Measurements from ENCODE around the gene OR8B8. TPM values are rescaled to one million over a fixed set of nuclear protein-coding genes. Genes with fewer than 3 reads are reported as not detected.
"Not testable (repeated sequence)": the region's sequence is repeated elsewhere in the genome, so short reads cannot be mapped to it uniquely, and the experiment has no call there.

OR8B8 gene
- total and polyA plus RNA-seq, 7 experiments from 2014 or later: not detected

- H3K27me3 Mint-ChIP-seq: peaks cover 0 to 40% (median 11%) of the 10 kb centered on the region in 5 donors
- no peak overlapping the region for H3K4me3 ChIP-seq (ENCODE audit: low read length)
- H3K27ac Mint-ChIP-seq: no peak overlapping the region
- intact Hi-C loops (cut with micrococcal nuclease): no loop called here
- ChIA-PET POLR2A (no interaction called here), CTCF (no interaction called here)
- H3K36me3 ChIP-seq (ENCODE audit: control insufficient read depth in 2 of 3, insufficient read depth in 3 of 3, low read length in 3 of 3): no peaks in the 10 kb centered on the region
- H3K27ac ChIP-seq (ENCODE audit: low read depth, low read length): no peak overlapping the region
- H3K4me1 ChIP-seq (ENCODE audit: control insufficient read depth in 2 of 2, insufficient read depth in 2 of 2, low read length in 2 of 2): no peaks in the 10 kb centered on the region
- DNase-seq (no peak), ATAC-seq (no peak)
- no peaks in the 10 kb centered on the region for H3K36me3 Mint-ChIP-seq
- H3K4me3 Mint-ChIP-seq: no peak overlapping the region
- no peaks in the 10 kb centered on the region for H3K9me3 ChIP-seq (ENCODE audit: control insufficient read depth in 2 of 3, low read length in 3 of 3)
- H3K27me3 ChIP-seq (ENCODE audit: control insufficient read depth in 2 of 2, insufficient read depth in 2 of 2, low read length in 2 of 2): no peaks in the 10 kb centered on the region
- H3K9me3 Mint-ChIP-seq: no peaks in the 10 kb centered on the region
- no peaks in the 10 kb centered on the region for H3K4me1 Mint-ChIP-seq
These were observed 18.5 kb upstream of the OR8B8 start for GRCh38 chr11:124463990-124464389.

GRCh38 chr11:124463324-124463723 is 17.8 kb upstream of the OR8B8 start:
- POLR2A ChIA-PET: no interaction called here
- Mint-ChIP-seq H3K27me3 (peaks cover 0 to 41% (median 11%) of the 10 kb centered on the region in 5 donors), H3K36me3 (no peaks in the 10 kb centered on the region), H3K9me3 (no peaks in the 10 kb centered on the region), H3K4me3 (no peak overlapping the region), H3K4me1 (no peaks in the 10 kb centered on the region), H3K27ac (no peak overlapping the region)
- intact Hi-C loops (cut with micrococcal nuclease): no loop called here
- CTCF ChIA-PET: no interaction called here
- H3K9me3 ChIP-seq (ENCODE audit: control insufficient read depth in 2 of 3, low read length in 3 of 3): no peaks in the 10 kb centered on the region
- DNase-seq (no peak), ATAC-seq (no peak)
- no peak overlapping the region for H3K27ac ChIP-seq (ENCODE audit: low read depth, low read length)
- no peaks in the 10 kb centered on the region for H3K4me1 ChIP-seq (ENCODE audit: control insufficient read depth in 2 of 2, insufficient read depth in 2 of 2, low read length in 2 of 2)
- H3K27me3 ChIP-seq (ENCODE audit: control insufficient read depth in 2 of 2, insufficient read depth in 2 of 2, low read length in 2 of 2): no peaks in the 10 kb centered on the region
- no peaks in the 10 kb centered on the region for H3K36me3 ChIP-seq (ENCODE audit: control insufficient read depth in 2 of 3, insufficient read depth in 3 of 3, low read length in 3 of 3)
- H3K4me3 ChIP-seq (ENCODE audit: low read length): no peak overlapping the region

GRCh38 chr11:124460459-124460858 is 15.0 kb upstream of the OR8B8 start:
- ATAC-seq (no peak), DNase-seq (no peak)
- H3K27ac ChIP-seq (ENCODE audit: low read depth, low read length): no peak overlapping the region
- no peak overlapping the region for H3K4me3 ChIP-seq (ENCODE audit: low read length)
- H3K4me3 Mint-ChIP-seq: no peak overlapping the region
- no peaks in the 10 kb centered on the region for H3K36me3 ChIP-seq (ENCODE audit: control insufficient read depth in 2 of 3, insufficient read depth in 3 of 3, low read length in 3 of 3)
- peaks cover 0 to 26% (median 5%) of the 10 kb centered on the region in 5 donors for H3K27me3 Mint-ChIP-seq
- no peak overlapping the region for H3K27ac Mint-ChIP-seq
- H3K27me3 ChIP-seq (ENCODE audit: control insufficient read depth in 2 of 2, insufficient read depth in 2 of 2, low read length in 2 of 2): no peaks in the 10 kb centered on the region
- H3K4me1 ChIP-seq (ENCODE audit: control insufficient read depth in 2 of 2, insufficient read depth in 2 of 2, low read length in 2 of 2): no peaks in the 10 kb centered on the region
- no peaks in the 10 kb centered on the region for H3K9me3 Mint-ChIP-seq
- no peaks in the 10 kb centered on the region for H3K9me3 ChIP-seq (ENCODE audit: control insufficient read depth in 2 of 3, low read length in 3 of 3)
- intact Hi-C loops (cut with micrococcal nuclease): no loop called here
- H3K4me1 Mint-ChIP-seq: no peaks in the 10 kb centered on the region
- ChIA-PET CTCF (no interaction called here), POLR2A (no interaction called here)
- no peaks in the 10 kb centered on the region for H3K36me3 Mint-ChIP-seq

- ATAC-seq; intact Hi-C loops (cut with micrococcal nuclease); H3K36me3 Mint-ChIP-seq; H3K27ac ChIP-seq (ENCODE audit: low read depth, low read length); H3K36me3 ChIP-seq (ENCODE audit: control insufficient read depth in 2 of 3, insufficient read depth in 3 of 3, low read length in 3 of 3); H3K4me1 ChIP-seq (ENCODE audit: control insufficient read depth in 2 of 2, insufficient read depth in 2 of 2, low read length in 2 of 2); H3K4me3 ChIP-seq (ENCODE audit: low read length); H3K9me3 ChIP-seq (ENCODE audit: control insufficient read depth in 2 of 3, low read length in 3 of 3); H3K4me1 Mint-ChIP-seq; H3K27me3 ChIP-seq (ENCODE audit: control insufficient read depth in 2 of 2, insufficient read depth in 2 of 2, low read length in 2 of 2); POLR2A ChIA-PET; DNase-seq; H3K9me3 Mint-ChIP-seq; H3K27ac Mint-ChIP-seq; CTCF ChIA-PET; H3K4me3 Mint-ChIP-seq: not testable (repeated sequence)
- H3K27me3 Mint-ChIP-seq: peaks cover 0 to 20% (median 5%) of the 10 kb centered on the region in 5 donors
These were observed 13.9 kb upstream of the OR8B8 start for GRCh38 chr11:124459379-124459778.

GRCh38 chr11:124454552-124454951 is 9.1 kb upstream of the OR8B8 start:
- Mint-ChIP-seq H3K27ac (no peak overlapping the region), H3K9me3 (peaks cover 0 to 16% (median under 1%) of the 10 kb centered on the region in 11 donors), H3K27me3 (peaks cover 6 to 13% (median 11%) of the 10 kb centered on the region in 5 donors), H3K4me3 (no peak overlapping the region), H3K4me1 (no peaks in the 10 kb centered on the region), H3K36me3 (no peaks in the 10 kb centered on the region)
- no peaks in the 10 kb centered on the region for H3K36me3 ChIP-seq (ENCODE audit: control insufficient read depth in 2 of 3, insufficient read depth in 3 of 3, low read length in 3 of 3)
- CTCF ChIA-PET: no interaction called here
- ATAC-seq (no peak), DNase-seq (no peak)
- no peak overlapping the region for H3K4me3 ChIP-seq (ENCODE audit: low read length)
- intact Hi-C loops (cut with micrococcal nuclease): no loop called here
- POLR2A ChIA-PET: no interaction called here
- no peaks in the 10 kb centered on the region for H3K27me3 ChIP-seq (ENCODE audit: control insufficient read depth in 2 of 2, insufficient read depth in 2 of 2, low read length in 2 of 2)
- H3K4me1 ChIP-seq (ENCODE audit: control insufficient read depth in 2 of 2, insufficient read depth in 2 of 2, low read length in 2 of 2): no peaks in the 10 kb centered on the region
- H3K27ac ChIP-seq (ENCODE audit: low read depth, low read length): no peak overlapping the region
- H3K9me3 ChIP-seq (ENCODE audit: control insufficient read depth in 2 of 3, low read length in 3 of 3): no peaks in the 10 kb centered on the region

GRCh38 chr11:124446916-124447315 is 1.4 kb upstream of the OR8B8 start:
- H3K4me3 ChIP-seq (ENCODE audit: low read length): no peak overlapping the region
- H3K36me3 ChIP-seq (ENCODE audit: control insufficient read depth in 2 of 3, insufficient read depth in 3 of 3, low read length in 3 of 3): no peaks in the 10 kb centered on the region
- H3K27ac ChIP-seq (ENCODE audit: low read depth, low read length): no peak overlapping the region
- ChIA-PET POLR2A (no interaction called here), CTCF (no interaction called here)
- H3K27ac Mint-ChIP-seq: no peak overlapping the region
- intact Hi-C loops (cut with micrococcal nuclease): no loop called here
- DNase-seq (no peak), ATAC-seq (no peak)
- no peaks in the 10 kb centered on the region for H3K9me3 ChIP-seq (ENCODE audit: control insufficient read depth in 2 of 3, low read length in 3 of 3)
- H3K9me3 Mint-ChIP-seq: peaks cover 0 to 24% (median 2%) of the 10 kb centered on the region in 11 donors
- H3K27me3 Mint-ChIP-seq: peaks cover 2 to 28% (median 21%) of the 10 kb centered on the region in 5 donors
- H3K4me1 ChIP-seq (ENCODE audit: control insufficient read depth in 2 of 2, insufficient read depth in 2 of 2, low read length in 2 of 2): no peaks in the 10 kb centered on the region
- no peak overlapping the region for H3K4me3 Mint-ChIP-seq
- no peaks in the 10 kb centered on the region for H3K4me1 Mint-ChIP-seq
- H3K36me3 Mint-ChIP-seq: no peaks in the 10 kb centered on the region
- no peaks in the 10 kb centered on the region for H3K27me3 ChIP-seq (ENCODE audit: control insufficient read depth in 2 of 2, insufficient read depth in 2 of 2, low read length in 2 of 2)

GRCh38 chr11:124442847-124443246 is 2.6 kb downstream of the OR8B8 start:
- H3K36me3 ChIP-seq (ENCODE audit: control insufficient read depth in 2 of 3, insufficient read depth in 3 of 3, low read length in 3 of 3): no peaks in the 10 kb centered on the region
- ChIA-PET POLR2A (no interaction called here), CTCF (no interaction called here)

More at GRCh38 chr11:124442847-124443246, 2.6 kb downstream of the OR8B8 start:
- Mint-ChIP-seq H3K36me3 (no peaks in the 10 kb centered on the region), H3K27me3 (peaks cover 0 to 37% (median 32%) of the 10 kb centered on the region in 5 donors), H3K9me3 (peaks cover 0 to 8% (median 2%) of the 10 kb centered on the region in 11 donors), H3K4me3 (no peak overlapping the region), H3K4me1 (no peaks in the 10 kb centered on the region), H3K27ac (no peak overlapping the region)
- Histone ChIP-seq H3K27me3 (ENCODE audit: control insufficient read depth in 2 of 2, insufficient read depth in 2 of 2, low read length in 2 of 2) (no peaks in the 10 kb centered on the region), H3K4me1 (ENCODE audit: control insufficient read depth in 2 of 2, insufficient read depth in 2 of 2, low read length in 2 of 2) (no peaks in the 10 kb centered on the region), H3K27ac (ENCODE audit: low read depth, low read length) (no peak overlapping the region), H3K4me3 (ENCODE audit: low read length) (no peak overlapping the region), H3K9me3 (ENCODE audit: control insufficient read depth in 2 of 3, low read length in 3 of 3) (no peaks in the 10 kb centered on the region)
- ATAC-seq (no peak), DNase-seq (no peak)
- intact Hi-C loops (cut with micrococcal nuclease): no loop called here

Data from naive thymus-derived CD4-positive, alpha-beta T cell (primary cell).